ENCODE data around the gene PDE8A. TPM values are rescaled to one million over a fixed set of nuclear protein-coding genes. Genes with fewer than 3 reads are reported as not detected.

Gene PDE8A
- total RNA-seq, 1 experiment from 2014 or later, result 27.4 TPM

DNA sequence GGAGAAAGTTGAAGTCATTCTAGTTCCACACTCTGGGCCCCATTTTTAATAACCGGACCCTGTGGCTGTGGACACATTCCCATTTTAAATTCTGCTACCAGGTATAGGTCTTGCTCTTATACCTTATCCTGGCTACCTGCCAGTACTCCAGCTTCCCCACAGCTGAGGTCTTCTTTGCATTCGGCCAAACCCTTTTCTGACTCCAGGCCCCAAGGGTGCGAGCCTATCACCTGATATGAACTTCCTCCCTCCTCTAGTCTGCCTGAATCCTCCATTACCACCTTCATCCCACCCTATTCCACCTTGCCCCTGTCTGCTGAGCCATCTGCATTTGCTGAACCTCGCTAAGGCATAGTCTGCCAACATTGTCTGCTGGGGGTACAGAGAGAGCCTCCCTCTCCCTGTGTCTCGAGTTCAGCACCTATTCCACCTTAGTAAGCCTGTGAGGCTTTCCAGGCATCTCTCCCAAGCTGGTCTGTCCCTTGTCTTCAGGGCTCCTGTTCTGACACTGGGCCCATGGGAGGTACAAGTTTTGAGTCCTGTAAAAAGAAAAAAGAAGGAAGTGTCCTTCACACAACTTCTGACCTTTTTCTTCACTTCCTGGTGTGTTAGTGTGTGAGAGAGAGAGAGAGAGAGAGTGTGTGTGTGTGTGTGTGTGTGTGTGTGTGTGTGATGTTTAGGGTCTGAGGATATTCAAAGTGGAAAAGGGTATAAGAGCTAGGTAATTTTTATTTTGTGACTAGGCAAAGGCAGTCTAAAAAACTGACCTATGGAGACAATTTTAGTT, 27.0 kb downstream of the PDE8A start:
- no peaks in the 10 kb centered on the region for H3K9me3 Mint-ChIP-seq (ENCODE audit: unreplicated experiment)
- POLR2A ChIA-PET, result interaction anchor here (0.7 kb wide), 1 partner anchor 13 kb away, joined by 3 read pairs; no protein-coding TSS in a partner anchor
- intact Hi-C loops (cut with micrococcal nuclease), result no loop called here

GRCh38 chr15:85009435-85009834, 27.8 kb downstream of the PDE8A start:
- Mint-ChIP-seq H3K27ac (ENCODE audit: low read depth, unreplicated experiment) (no peak overlapping the region), H3K4me3 (ENCODE audit: unreplicated experiment) (no peak overlapping the region), H3K4me1 (ENCODE audit: insufficient read depth, unreplicated experiment) (peaks cover 10% of the 10 kb centered on the region), H3K36me3 (ENCODE audit: insufficient read depth, unreplicated experiment) (no peaks in the 10 kb centered on the region), H3K27me3 (ENCODE audit: insufficient read depth, unreplicated experiment) (no peaks in the 10 kb centered on the region), H3K9me3 (ENCODE audit: unreplicated experiment) (no peaks in the 10 kb centered on the region)
- intact Hi-C loops (cut with micrococcal nuclease), result no loop called here
- ChIA-PET POLR2A (no interaction called here), CTCF (interaction anchor here (0.6 kb wide), 1 partner anchor 10 kb away, joined by 4 read pairs; no protein-coding TSS in a partner anchor)
- TF ChIP-seq, protein P1, sequence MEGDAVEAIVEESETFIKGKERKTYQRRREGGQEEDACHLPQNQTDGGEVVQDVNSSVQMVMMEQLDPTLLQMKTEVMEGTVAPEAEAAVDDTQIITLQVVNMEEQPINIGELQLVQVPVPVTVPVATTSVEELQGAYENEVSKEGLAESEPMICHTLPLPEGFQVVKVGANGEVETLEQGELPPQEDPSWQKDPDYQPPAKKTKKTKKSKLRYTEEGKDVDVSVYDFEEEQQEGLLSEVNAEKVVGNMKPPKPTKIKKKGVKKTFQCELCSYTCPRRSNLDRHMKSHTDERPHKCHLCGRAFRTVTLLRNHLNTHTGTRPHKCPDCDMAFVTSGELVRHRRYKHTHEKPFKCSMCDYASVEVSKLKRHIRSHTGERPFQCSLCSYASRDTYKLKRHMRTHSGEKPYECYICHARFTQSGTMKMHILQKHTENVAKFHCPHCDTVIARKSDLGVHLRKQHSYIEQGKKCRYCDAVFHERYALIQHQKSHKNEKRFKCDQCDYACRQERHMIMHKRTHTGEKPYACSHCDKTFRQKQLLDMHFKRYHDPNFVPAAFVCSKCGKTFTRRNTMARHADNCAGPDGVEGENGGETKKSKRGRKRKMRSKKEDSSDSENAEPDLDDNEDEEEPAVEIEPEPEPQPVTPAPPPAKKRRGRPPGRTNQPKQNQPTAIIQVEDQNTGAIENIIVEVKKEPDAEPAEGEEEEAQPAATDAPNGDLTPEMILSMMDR (IDR thresholded peaks at IDR 0.05; ENCODE audit: unreplicated experiment), result no peak
- BruUV-seq (replicated peaks), result no TSS peak
- no peak for DNase-seq (ENCODE audit: unreplicated experiment)

More for the DNA sequence above, 27.0 kb downstream of the PDE8A start:
- Mint-ChIP-seq H3K27me3 (ENCODE audit: insufficient read depth, unreplicated experiment) (no peaks in the 10 kb centered on the region), H3K27ac (ENCODE audit: low read depth, unreplicated experiment) (no peak overlapping the region), H3K4me1 (ENCODE audit: insufficient read depth, unreplicated experiment) (peaks cover 12% of the 10 kb centered on the region), H3K4me3 (ENCODE audit: unreplicated experiment) (no peak overlapping the region), H3K36me3 (ENCODE audit: insufficient read depth, unreplicated experiment) (no peaks in the 10 kb centered on the region)
- CTCF ChIA-PET, result no interaction called here
- no peak for DNase-seq (ENCODE audit: unreplicated experiment)
- BruUV-seq (replicated peaks), result no TSS peak
- TF ChIP-seq, protein P1 (IDR thresholded peaks at IDR 0.05; ENCODE audit: unreplicated experiment), result no peak

- Mint-ChIP-seq H3K4me3 (ENCODE audit: unreplicated experiment) (no peak overlapping the region), H3K27me3 (ENCODE audit: insufficient read depth, unreplicated experiment) (no peaks in the 10 kb centered on the region), H3K36me3 (ENCODE audit: insufficient read depth, unreplicated experiment) (no peaks in the 10 kb centered on the region), H3K4me1 (ENCODE audit: insufficient read depth, unreplicated experiment) (peaks cover 10% of the 10 kb centered on the region), H3K9me3 (ENCODE audit: unreplicated experiment) (no peaks in the 10 kb centered on the region), H3K27ac (ENCODE audit: low read depth, unreplicated experiment) (no peak overlapping the region)
- TF ChIP-seq, protein P1 (IDR thresholded peaks at IDR 0.05; ENCODE audit: unreplicated experiment), result no peak
- no TSS peak for BruUV-seq (replicated peaks)
- no peak for DNase-seq (ENCODE audit: unreplicated experiment)
- ChIA-PET CTCF (interaction anchor here (0.7 kb wide), 1 partner anchor 12 kb away, joined by 3 read pairs; no protein-coding TSS in a partner anchor), POLR2A (no interaction called here)
- intact Hi-C loops (cut with micrococcal nuclease), result no loop called here
Observed at GRCh38 chr15:85010071-85010385, 28.4 kb downstream of the PDE8A start.

- ChIA-PET POLR2A (no interaction called here), CTCF (interaction anchor here (0.7 kb wide), 2 partner anchors 11 to 317 kb away, joined by 3 read pairs; no protein-coding TSS in a partner anchor)
- Mint-ChIP-seq H3K4me1 (ENCODE audit: insufficient read depth, unreplicated experiment) (peaks cover 10% of the 10 kb centered on the region), H3K4me3 (ENCODE audit: unreplicated experiment) (no peak overlapping the region), H3K27me3 (ENCODE audit: insufficient read depth, unreplicated experiment) (no peaks in the 10 kb centered on the region), H3K36me3 (ENCODE audit: insufficient read depth, unreplicated experiment) (no peaks in the 10 kb centered on the region), H3K27ac (ENCODE audit: low read depth, unreplicated experiment) (no peak overlapping the region), H3K9me3 (ENCODE audit: unreplicated experiment) (no peaks in the 10 kb centered on the region)
- no TSS peak for BruUV-seq (replicated peaks)
- TF ChIP-seq, protein P1 (IDR thresholded peaks at IDR 0.05; ENCODE audit: unreplicated experiment), result no peak
- intact Hi-C loops (cut with micrococcal nuclease), result no loop called here
- no peak for DNase-seq (ENCODE audit: unreplicated experiment)
Observed at GRCh38 chr15:85010386-85011159, 28.9 kb downstream of the PDE8A start.
